Activated naive CD8-positive, alpha-beta T cell treated with anti-CD3 and anti-CD28 coated beads, Interleukin-2, amount 50 U/mL, for 16 hours (primary cell): ENCODE data around the gene NT5C2.

ENCODE experiments used
- DNase-seq: peaks from one replicate; pipeline ENCODE4 v3.0.0-alpha.2; 2020; ENCODE audit warnings: low read depth, low spot score

The NT5C2 gene

GRCh38 chr10:103124420-103125096 is 68.5 kb downstream of the NT5C2 start:
- no peak for DNase-seq

- no peak for DNase-seq
Observed at GRCh38 chr10:103123282-103124024, 69.6 kb downstream of the NT5C2 start.

GRCh38 chr10:103120977-103121735 is 71.9 kb downstream of the NT5C2 start:
- no peak for DNase-seq

GRCh38 chr10:103120546-103120945 is 72.5 kb downstream of the NT5C2 start:
- no peak for DNase-seq

- no peak for DNase-seq
Observed at GRCh38 chr10:103117247-103117646, 75.8 kb downstream of the NT5C2 start.

GRCh38 chr10:103114876-103115275 is 78.2 kb downstream of the NT5C2 start:
- no peak for DNase-seq

- DNase-seq = no peak
Observed at GRCh38 chr10:103111918-103112877, 80.9 kb downstream of the NT5C2 start.

GRCh38 chr10:103111031-103111917 is 81.8 kb downstream of the NT5C2 start:
- no peak for DNase-seq

GRCh38 chr10:103110407-103110806 is 82.7 kb downstream of the NT5C2 start:
- DNase-seq = no peak

GRCh38 chr10:103109821-103110220 is 83.3 kb downstream of the NT5C2 start:
- no peak for DNase-seq

GRCh38 chr10:103106539-103106938 is 86.5 kb downstream of the NT5C2 start:
- DNase-seq = no peak

- DNase-seq = no peak
Observed at GRCh38 chr10:103105462-103105861, 87.6 kb downstream of the NT5C2 start.

GRCh38 chr10:103104721-103105120 is 88.4 kb downstream of the NT5C2 start:
- no peak for DNase-seq

- no peak for DNase-seq
Observed at GRCh38 chr10:103103989-103104388, 89.1 kb downstream of the NT5C2 start.

- no peak for DNase-seq
Observed at GRCh38 chr10:103102195-103102594, 90.9 kb downstream of the NT5C2 start.

- DNase-seq = no peak
Observed at GRCh38 chr10:103100620-103101019, 92.5 kb downstream of the NT5C2 start.

GRCh38 chr10:103098240-103098639 is 94.8 kb downstream of the NT5C2 start:
- DNase-seq = no peak

- DNase-seq = no peak
Observed at GRCh38 chr10:103096130-103096529, 96.9 kb downstream of the NT5C2 start.

- no peak for DNase-seq
Observed at GRCh38 chr10:103095005-103095404, 98.1 kb downstream of the NT5C2 start.

GRCh38 chr10:103090911-103091310 is 102.2 kb downstream of the NT5C2 start:
- no peak for DNase-seq
